Heart left ventricle (tissue), 16 donors: ENCODE measurements around the gene PANK4. TPM values are rescaled to one million over a fixed set of nuclear protein-coding genes. Genes with fewer than 3 reads are reported as not detected.

Experiments used
- ATAC-seq, 4 donors: fragments of 200-7000 bp; cut with Tn5 transposase; one replicate each; pipeline ENCODE4 v1.9.1; 2020 to 2022; ENCODE audit warnings: moderate library complexity in 4 of 4, mild to moderate bottlenecking in 3 of 4, moderate number of reproducible peaks in 1 of 4
- DNase-seq, 5 donors: peaks; one replicate each; pipeline ENCODE4 v3.0.0-alpha.2; 2020
- H3K27ac ChIP-seq, 12 donors: fragments of 200-600 bp; sonication (generic) in 4 of 12; one replicate each; pipeline versions ENCODE4 v1.5.0 to v1.8.0; 2016 to 2022; ENCODE audit warnings: mild to moderate bottlenecking in 2 of 12
- H3K27me3 ChIP-seq, 9 donors: fragments of 200-600 bp; sonication (generic) in 2 of 9; one replicate each; pipeline versions ENCODE4 v1.5.1 to v1.8.0; 2016 to 2022; ENCODE audit warnings: mild to moderate bottlenecking in 3 of 9
- H3K36me3 ChIP-seq, 9 donors: fragments of 200-600 bp; sonication (generic) in 2 of 9; one replicate each; pipeline versions ENCODE4 v1.5.0 to v1.8.0; 2018 to 2022; ENCODE audit warnings: mild to moderate bottlenecking in 2 of 9
- H3K4me1 ChIP-seq, 12 donors: fragments of 200-600 bp; sonication (generic) in 4 of 12; one replicate each; pipeline versions ENCODE4 v1.5.0 to v1.8.0; 2016 to 2022; ENCODE audit warnings: mild to moderate bottlenecking in 3 of 12
- H3K4me3 ChIP-seq, 12 donors: fragments of 200-600 bp; sonication (generic) in 4 of 12; one replicate each; pipeline versions ENCODE4 v1.5.0 to v1.8.0; 2017 to 2022; ENCODE audit warnings: mild to moderate bottlenecking in 9 of 12, moderate library complexity in 4 of 12
- H3K9me3 ChIP-seq, 12 donors: fragments of 200-600 bp; sonication (generic) in 4 of 12; one replicate each; pipeline versions ENCODE4 v1.5.0 to v1.8.0; 2016 to 2022; ENCODE audit warnings: mild to moderate bottlenecking in 1 of 12
- CTCF ChIP-seq, 12 donors: fragments of 200-600 bp; sonication (generic) in 4 of 12; IDR thresholded peaks; one replicate each; pipeline versions ENCODE4 v1.5.0 to v1.8.0; 2018 to 2022; ENCODE audit warnings: antibody characterized with exemption in 12 of 12, mild to moderate bottlenecking in 5 of 12
- POLR2A ChIP-seq, 2 donors: fragments of 450-650 bp; IDR thresholded peaks; one replicate each; pipeline ENCODE4 v1.6.1; 2017; ENCODE audit warnings: antibody characterized with exemption in 2 of 2, mild to moderate bottlenecking in 2 of 2, moderate library complexity in 2 of 2
- WGBS, 4 donors: extraction: QIAGEN DNeasy Blood & Tissue Kit in 2 of 4; methylation state at CpG; one replicate each; pipeline versions ENCODE4 v1.1.5 to v1.1.7; 2013 to 2018; 5-methylcytosine and 5-hydroxymethylcytosine counted together
- intact Hi-C, 10 donors: fragments of 100-400 bp; cut with DNase I; formaldehyde crosslinking; loops; one replicate each; pipeline versions ENCODE4 v1.11.1 to v1.14.2; 2022
- polyA plus RNA-seq, 2 donors: library from polyadenylated mRNA; stranded (reverse); fragments of 200-250 nt; gene quantifications; one replicate each; pipeline ENCODE4 v1.2.3, GENCODE V29; 2013
- total RNA-seq, 9 donors: library from RNA; depleted of rRNA in 2 of 9; stranded (reverse); fragments of >200 nt in 2 of 9; fragmentation: NEBNext Ultra II Directional in 3 of 9; extraction: Animal tissue kit (Norgen Biotek cat#: 25700) in 3 of 9; gene quantifications; one replicate each; pipeline versions ENCODE4 v1.1.0 to v1.2.4, GENCODE V29; 2016 to 2023
- donor health status: ischemic (EF 13 %, LVEDD 7.1; RV severe dilation, severe dysfunction).
- donor health status: healthy with polysubstance abuse.
- donor health status: DM: no; HTN: yes; CAD: no.
- donor health status: DM: no; HTN: no; CAD: no.
- donor health status: ischemic (EF 25% LVEDD 6.9; RV normal size, moderate dysfunction).
- donor health status: ischemic (EF 25% LVEDD 5.7; RV mildly dilated, moderate dysfunction).
- donor health status: healthy.
- donor health status: DM: yes; HTN: yes; CAD: no.
- donor health status: ischemic (EF 35%, LVEDD 5.7; RV mildly dilated, moderate dysfunction).
- donor health status: nonischemic (EF 11% LVEDD 7.7; RV severe dilation, severe dysfunction).
- donor health status: DM: yes; HTN: yes; CAD: no.
- donor health status: PGD.
- donor health status: ischemic (EF 29% LVEDD 5.4; RV normal size, mild dysfunction).
- donor health status: nonischemic (EF 23%, LVEDD 6.1; RV moderate dilation, normal function).

The PANK4 gene
- total and polyA plus RNA-seq, 11 donors = 27.2 to 43.0 (median 34.4) TPM

- TF ChIP-seq POLR2A (IDR thresholded peaks at IDR 0.05) (peak in 1 of 2 donors; percentile 72), CTCF (IDR thresholded peaks at IDR 0.05) (no peak)
- ATAC-seq = peak in 2 of 4 donors; percentile 3 to 5
- peaks cover 19 to 65% (median 50%) of the 10 kb centered on the region in 12 donors for H3K4me1 ChIP-seq
- peak within 1 kb of the TSS in 11 of 12 donors; percentile 24 to 92 (median 83) for H3K27ac ChIP-seq
- 1 to 3% (median 1%) methylated on average over 8 to 91 of the region's 91 CpGs for WGBS, 4 donors
- intact Hi-C loops = loop anchor here in 9 of 10 donors (2.0 to 10.0 kb wide), 5 partner anchors 17 to 338 kb away; partner anchors contain the start of genes PEX10 (in 5 of the 9), FAAP20 (in 3 of the 9) and PRXL2B (in 1 of the 9)
- H3K9me3 ChIP-seq = no peaks in the 10 kb centered on the region
- H3K27me3 ChIP-seq = peaks cover 0 to 50% (median 0%) of the 10 kb centered on the region in 9 donors
- no peaks in the 10 kb centered on the region for H3K36me3 ChIP-seq
- peak in 4 of 5 donors; percentile 57 to 69 (median 65) for DNase-seq
- H3K4me3 ChIP-seq = peak within 1 kb of the TSS; percentile 32 to 72 (median 52)
These were observed 3.6 kb upstream of the PANK4 start, which contains the start of gene HES5 for GRCh38 chr1:2529784-2530512. Gene HES5, minus strand, starts transcription at chr1:2530263. Its CDS starts 99 bp downstream, at chr1:2530164.

- intact Hi-C loops = loop anchor here in 8 of 10 donors (1.0 to 10.0 kb wide), 6 partner anchors 17 to 337 kb away; partner anchors contain the start of genes PEX10 (in 5 of the 8), FAAP20 (in 3 of the 8) and PRXL2B (in 1 of the 8)
- H3K4me3 ChIP-seq = peak overlapping the region in 11 of 12 donors; percentile 37 to 72 (median 52)
- H3K27me3 ChIP-seq = peaks cover 0 to 50% (median 0%) of the 10 kb centered on the region in 9 donors
- 6 to 24% (median 10%) methylated on average over 19 to 84 of the region's 84 CpGs for WGBS, 4 donors
- H3K27ac ChIP-seq = peak overlapping the region in 10 of 12 donors; percentile 35 to 92 (median 84)
- H3K4me1 ChIP-seq = peaks cover 27 to 65% (median 57%) of the 10 kb centered on the region in 12 donors
- peak in 3 of 5 donors; percentile 44 to 80 (median 58) for DNase-seq
- ATAC-seq = no peak
- no peaks in the 10 kb centered on the region for H3K36me3 ChIP-seq
- H3K9me3 ChIP-seq = no peaks in the 10 kb centered on the region
- TF ChIP-seq CTCF (IDR thresholded peaks at IDR 0.05) (peak in 5 of 12 donors; percentile 6 to 22 (median 15)), POLR2A (IDR thresholded peaks at IDR 0.05) (no peak)
These were observed 2.8 kb upstream of the PANK4 start for GRCh38 chr1:2528966-2529783.

GRCh38 chr1:2528611-2528965 is 2.2 kb upstream of the PANK4 start:
- intact Hi-C loops = loop anchor here in 8 of 10 donors (1.0 to 10.0 kb wide), 6 partner anchors 18 to 336 kb away; partner anchors contain the start of genes PEX10 (in 5 of the 8), FAAP20 (in 3 of the 8) and PRXL2B (in 1 of the 8)
- DNase-seq = no peak
- ATAC-seq = no peak
- WGBS, 4 donors = 57 to 72% (median 66%) methylated on average over 10 of the region's 10 CpGs
- peaks cover 29 to 70% (median 61%) of the 10 kb centered on the region in 12 donors for H3K4me1 ChIP-seq
- TF ChIP-seq CTCF (IDR thresholded peaks at IDR 0.05) (no peak), POLR2A (IDR thresholded peaks at IDR 0.05) (no peak)
- H3K9me3 ChIP-seq = no peaks in the 10 kb centered on the region
- H3K27me3 ChIP-seq = peaks cover 0 to 50% (median 0%) of the 10 kb centered on the region in 9 donors
- no peaks in the 10 kb centered on the region for H3K36me3 ChIP-seq
- peak overlapping the region in 8 of 12 donors; percentile 63 to 92 (median 84) for H3K27ac ChIP-seq
- H3K4me3 ChIP-seq = peak overlapping the region in 10 of 12 donors; percentile 34 to 72 (median 53)
